Loucy (cell line): ENCODE results near the gene TOX2.

Experiments used
- EZH2phosphoT487 ChIP-seq: fragments of 200-600 bp; IDR thresholded peaks from 2 replicates; pipeline ENCODE4 v1.6.1; 2018; ENCODE audit warnings: antibody characterized with exemption, mild to moderate bottlenecking, moderate library complexity, borderline replicate concordance
- TF ChIP-seq, protein P1 (sequence below): fragments of 200-600 bp; sonication (generic); conservative IDR thresholded peaks from 2 replicates; pipeline ENCODE4 v1.5.1; 2014; ENCODE audit warnings: mild to moderate bottlenecking, antibody characterized with exemption, low read length

- TF ChIP-seq, protein P1, sequence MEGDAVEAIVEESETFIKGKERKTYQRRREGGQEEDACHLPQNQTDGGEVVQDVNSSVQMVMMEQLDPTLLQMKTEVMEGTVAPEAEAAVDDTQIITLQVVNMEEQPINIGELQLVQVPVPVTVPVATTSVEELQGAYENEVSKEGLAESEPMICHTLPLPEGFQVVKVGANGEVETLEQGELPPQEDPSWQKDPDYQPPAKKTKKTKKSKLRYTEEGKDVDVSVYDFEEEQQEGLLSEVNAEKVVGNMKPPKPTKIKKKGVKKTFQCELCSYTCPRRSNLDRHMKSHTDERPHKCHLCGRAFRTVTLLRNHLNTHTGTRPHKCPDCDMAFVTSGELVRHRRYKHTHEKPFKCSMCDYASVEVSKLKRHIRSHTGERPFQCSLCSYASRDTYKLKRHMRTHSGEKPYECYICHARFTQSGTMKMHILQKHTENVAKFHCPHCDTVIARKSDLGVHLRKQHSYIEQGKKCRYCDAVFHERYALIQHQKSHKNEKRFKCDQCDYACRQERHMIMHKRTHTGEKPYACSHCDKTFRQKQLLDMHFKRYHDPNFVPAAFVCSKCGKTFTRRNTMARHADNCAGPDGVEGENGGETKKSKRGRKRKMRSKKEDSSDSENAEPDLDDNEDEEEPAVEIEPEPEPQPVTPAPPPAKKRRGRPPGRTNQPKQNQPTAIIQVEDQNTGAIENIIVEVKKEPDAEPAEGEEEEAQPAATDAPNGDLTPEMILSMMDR, result no peak
- TF ChIP-seq EZH2phosphoT487, result no peak; the same call in none of the 2 replicates
Observed at GRCh38 chr20:44028868-44029847, 114.5 kb downstream of the TOX2 start.
